K562 (cell line): ENCODE results near the gene MED19. TPM values are rescaled to one million over a fixed set of nuclear protein-coding genes. Genes with fewer than 3 reads are reported as not detected.
A peak's percentile ranks its signal among the peaks of the same experiment; 100 is the strongest.

Experiments used
- ELF4 ChIP-seq: fragments of 450-650 bp; formaldehyde crosslinking; IDR thresholded peaks from 2 replicates; pipeline ENCODE4 v1.4.0; 2022; ENCODE audit warnings: missing genetic modification characterization
- ERF ChIP-seq: fragments of 450-650 bp; formaldehyde crosslinking; IDR thresholded peaks from 2 replicates; pipeline ENCODE4 v1.4.0; 2020; ENCODE audit warnings: mild to moderate bottlenecking, mixed read lengths
- IFI16 ChIP-seq: fragments of 250-450 bp; sonication (Bioruptor Pico); IDR thresholded peaks from 2 replicates; pipeline ENCODE4 v2.1.2; 2022; ENCODE audit warnings: mild to moderate bottlenecking, inconsistent platforms
- MAFF ChIP-seq: IDR thresholded peaks from 2 replicates; pipeline ENCODE4 v1.6.1; 2012; ENCODE audit warnings: low read length, improper control_type of control experiment
- MECOM ChIP-seq: fragments of 250-450 bp; sonication (Bioruptor Pico); IDR thresholded peaks from 2 replicates; pipeline ENCODE4 v1.8.0; 2022; ENCODE audit warnings: inconsistent platforms
- MTA3 ChIP-seq: fragments of 450-650 bp; formaldehyde crosslinking; IDR thresholded peaks from 2 replicates; pipeline ENCODE4 v1.6.1; 2017; ENCODE audit warnings: mild to moderate bottlenecking, borderline replicate concordance
- NFE2 ChIP-seq: IDR thresholded peaks from 2 replicates; pipeline ENCODE4 v1.6.1; 2014; ENCODE audit warnings: antibody characterized with exemption, low read depth
- NR4A1 ChIP-seq, 2 experiments: fragments of 250-450 bp in 1 of 2; fragments of 450-650 bp in 1 of 2; sonication (Bioruptor Pico) in 1 of 2; IDR thresholded peaks; 2 replicates each; pipeline versions ENCODE4 v1.4.0 to v1.6.1; 2016 to 2020; ENCODE audit warnings: mild to moderate bottlenecking in 2 of 2, missing compliant biosample characterization in 1 of 2, missing genetic modification characterization in 1 of 2, moderate library complexity in 1 of 2
- POLR2AphosphoS5 ChIP-seq: IDR thresholded peaks from 2 replicates; pipeline ENCODE4 v1.6.1; 2011; ENCODE audit warnings: mild to moderate bottlenecking, low read depth, low read length, moderate library complexity; ENCODE audit not compliant: control insufficient read depth, insufficient read depth
- POLR3A ChIP-seq: IDR thresholded peaks from 2 replicates; pipeline ENCODE4 v1.6.1; 2011; ENCODE audit warnings: borderline replicate concordance, mild to moderate bottlenecking, moderate library complexity; ENCODE audit not compliant: insufficient read length, insufficient read depth; ENCODE audit errors: extremely low read depth
- RBM15 ChIP-seq: fragments of 200-400 bp; formaldehyde crosslinking; IDR thresholded peaks from 2 replicates; pipeline ENCODE4 v1.6.1; 2018; ENCODE audit warnings: mild to moderate bottlenecking, low read length, moderate library complexity; ENCODE audit not compliant: insufficient read depth
- SAP30 ChIP-seq: fragments of 200-600 bp; sonication (generic); IDR thresholded peaks from 2 replicates; pipeline ENCODE4 v1.6.1; 2012; ENCODE audit warnings: borderline replicate concordance, low read depth, mild to moderate bottlenecking, moderate library complexity, low read length, control low read depth, inconsistent platforms; ENCODE audit not compliant: insufficient read depth, poor library complexity, severe bottlenecking
- TAF15 ChIP-seq: fragments of 200-400 bp; formaldehyde crosslinking; IDR thresholded peaks from 2 replicates; pipeline ENCODE4 v1.6.1; 2017; ENCODE audit warnings: mild to moderate bottlenecking, low read depth, low read length, moderate library complexity
- TAL1 ChIP-seq: fragments of 450-650 bp; IDR thresholded peaks from 2 replicates; pipeline ENCODE4 v1.6.1; 2016; ENCODE audit warnings: mild to moderate bottlenecking
- TSC22D4 ChIP-seq: fragments of 450-650 bp; IDR thresholded peaks from 2 replicates; pipeline ENCODE4 v1.6.1; 2016; ENCODE audit warnings: missing genetic modification characterization, missing biosample characterization, control low read depth
- ZC3H8 ChIP-seq: fragments of 450-650 bp; IDR thresholded peaks from 2 replicates; pipeline ENCODE4 v1.6.1; 2017
- ZNF174 ChIP-seq: fragments of 250-450 bp; sonication (Bioruptor Pico); IDR thresholded peaks from 2 replicates; pipeline ENCODE4 v1.4.0; 2020; ENCODE audit warnings: mild to moderate bottlenecking
- ZNF212 ChIP-seq: fragments of 450-650 bp; formaldehyde crosslinking; IDR thresholded peaks from 2 replicates; pipeline ENCODE4 v1.4.0; 2020; ENCODE audit warnings: mild to moderate bottlenecking
- polyA plus RNA-seq, 8 experiments: library from polyadenylated mRNA; depleted of rRNA in 4 of 8; stranded (reverse) in 5 of 8; unstranded in 3 of 8; fragments of >200 nt; fragmentation: Nextera tagmentation in 2 of 8; fragmentation: Illumina TruSeq in 1 of 8; extraction: Ambion mirVana in 2 of 8; extraction: Trizol in 1 of 8; gene quantifications; 2 replicates each; pipeline versions ENCODE4 v1.2.1 to v1.2.3, GENCODE V29; 2011 to 2014; ENCODE audit warnings: inconsistent platforms in 1 of 8, missing spikeins in 1 of 8
- total RNA-seq, 7 experiments: library from RNA; depleted of rRNA in 6 of 7; stranded (reverse); fragments of >200 nt in 6 of 7; fragmentation: Illumina TruSeq in 2 of 7; extraction: Trizol in 2 of 7; gene quantifications; 2 replicates each; pipeline versions ENCODE4 v1.2.1 to v1.2.3, GENCODE V29; 2011 to 2021; ENCODE audit warnings: low replicate concordance in 1 of 7
- TF ChIP-seq, protein P1 (sequence below): fragments of 450-650 bp; conservative IDR thresholded peaks from 2 replicates; pipeline ENCODE4 v1.6.1; 2016; ENCODE audit warnings: missing genetic modification characterization, low read depth, mild to moderate bottlenecking, missing compliant biosample characterization, moderate library complexity
- TF ChIP-seq, protein P2 (sequence below): fragments of 450-650 bp; formaldehyde crosslinking; IDR thresholded peaks from 2 replicates; pipeline ENCODE4 v1.4.0; 2020; ENCODE audit warnings: mild to moderate bottlenecking
- TF ChIP-seq, protein P3 (sequence below): fragments of 250-450 bp; sonication (Bioruptor Pico); IDR thresholded peaks from 2 replicates; pipeline ENCODE4 v1.9.0; 2021; ENCODE audit warnings: mild to moderate bottlenecking
- TF ChIP-seq, protein P4 (sequence below): conservative IDR thresholded peaks from 2 replicates; pipeline ENCODE4 v1.6.1; 2011; ENCODE audit warnings: low read depth, mild to moderate bottlenecking, low read length; ENCODE audit not compliant: control insufficient read depth
- TF ChIP-seq, protein P5 (sequence below): fragments of 250-450 bp; sonication (Bioruptor Pico); IDR thresholded peaks from 2 replicates; pipeline ENCODE4 v1.6.1; 2021; ENCODE audit warnings: mild to moderate bottlenecking

Gene MED19
- total and polyA plus RNA-seq, 9 of the 15 experiments (the other 6 are each of a cell fraction or from before 2014, with no cell fraction given): 7.3 to 23.5 (median 15.0) TPM

DNA sequence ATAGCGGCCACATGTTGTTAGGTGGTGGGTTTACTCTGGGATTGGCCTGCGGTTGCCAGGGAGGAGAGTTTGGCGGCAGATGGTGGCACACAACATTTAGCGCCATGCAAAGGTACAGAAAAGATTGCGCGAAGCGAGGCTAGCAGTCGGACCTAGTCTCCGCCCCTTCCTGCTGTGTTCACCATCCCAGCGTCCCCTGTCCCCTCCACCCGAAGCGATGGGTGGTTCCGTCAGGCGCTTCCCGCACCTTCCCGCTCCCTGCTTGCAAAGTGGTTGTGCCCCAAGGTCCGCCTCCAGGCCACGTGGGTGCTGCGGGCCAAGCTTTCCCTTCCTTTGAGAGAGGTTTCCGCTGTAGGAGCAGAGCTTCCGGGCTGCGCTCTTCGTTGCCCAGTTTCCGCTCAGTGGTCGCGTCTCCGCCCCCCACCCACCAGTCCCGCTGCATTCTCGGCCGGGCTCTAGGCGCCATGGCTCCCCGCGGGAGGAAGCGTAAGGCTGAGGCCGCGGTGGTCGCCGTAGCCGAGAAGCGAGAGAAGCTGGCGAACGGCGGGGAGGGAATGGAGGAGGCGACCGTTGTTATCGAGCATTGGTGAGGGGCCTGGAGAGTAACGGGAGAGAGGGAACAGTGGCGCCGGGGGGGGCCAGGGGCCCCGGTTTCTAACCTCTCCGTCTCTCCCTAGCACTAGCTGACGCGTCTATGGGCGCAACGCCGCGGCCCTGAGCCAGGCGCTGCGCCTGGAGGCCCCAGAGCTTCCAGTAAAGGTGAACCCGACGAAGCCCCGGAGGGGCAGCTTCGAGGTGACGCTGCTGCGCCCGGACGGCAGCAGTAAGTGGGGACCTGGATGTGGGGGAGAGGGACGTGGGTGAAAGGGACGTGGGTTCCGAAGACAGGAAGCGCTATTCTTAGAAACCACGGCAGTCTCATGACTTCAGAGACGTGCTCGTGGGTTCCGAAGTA lies 29.4 kb upstream of the MED19 start, which contains the start of gene SELENOH (continued):
- TF ChIP-seq MAFF: no peak; the same call in 1 of the 2 replicates
- peak; percentile 20 for TF ChIP-seq POLR3A
- TF ChIP-seq ELF4 (CRISPR knock-in tag): peak; percentile 28; the same call in 1 of the 2 replicates
- TF ChIP-seq RBM15: no peak
- TF ChIP-seq TAL1: no peak
- no peak for TF ChIP-seq TSC22D4 (tag)
- TF ChIP-seq POLR2AphosphoS5: peak; percentile 92
- TF ChIP-seq ERF: no peak; the same call in none of the 2 replicates
- no peak; the same call in 1 of the 2 replicates for TF ChIP-seq TAF15
- no peak; the same call in 1 of the 2 replicates for TF ChIP-seq NR4A1 (CRISPR knock-in tag; IDR thresholded peaks at IDR 0.05)
- TF ChIP-seq NR4A1 (tag; IDR thresholded peaks at IDR 0.05): peak; percentile 31; the same call in 1 of the 2 replicates
- TF ChIP-seq ZNF174: no peak
- TF ChIP-seq, protein P1, sequence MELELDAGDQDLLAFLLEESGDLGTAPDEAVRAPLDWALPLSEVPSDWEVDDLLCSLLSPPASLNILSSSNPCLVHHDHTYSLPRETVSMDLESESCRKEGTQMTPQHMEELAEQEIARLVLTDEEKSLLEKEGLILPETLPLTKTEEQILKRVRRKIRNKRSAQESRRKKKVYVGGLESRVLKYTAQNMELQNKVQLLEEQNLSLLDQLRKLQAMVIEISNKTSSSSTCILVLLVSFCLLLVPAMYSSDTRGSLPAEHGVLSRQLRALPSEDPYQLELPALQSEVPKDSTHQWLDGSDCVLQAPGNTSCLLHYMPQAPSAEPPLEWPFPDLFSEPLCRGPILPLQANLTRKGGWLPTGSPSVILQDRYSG (tag): 0 out of 2 replicates have a peak, but pooled peaks have one; percentile 25
- peak; percentile 93 for TF ChIP-seq MTA3
- TF ChIP-seq, protein P2, sequence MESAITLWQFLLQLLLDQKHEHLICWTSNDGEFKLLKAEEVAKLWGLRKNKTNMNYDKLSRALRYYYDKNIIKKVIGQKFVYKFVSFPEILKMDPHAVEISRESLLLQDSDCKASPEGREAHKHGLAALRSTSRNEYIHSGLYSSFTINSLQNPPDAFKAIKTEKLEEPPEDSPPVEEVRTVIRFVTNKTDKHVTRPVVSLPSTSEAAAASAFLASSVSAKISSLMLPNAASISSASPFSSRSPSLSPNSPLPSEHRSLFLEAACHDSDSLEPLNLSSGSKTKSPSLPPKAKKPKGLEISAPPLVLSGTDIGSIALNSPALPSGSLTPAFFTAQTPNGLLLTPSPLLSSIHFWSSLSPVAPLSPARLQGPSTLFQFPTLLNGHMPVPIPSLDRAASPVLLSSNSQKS (CRISPR knock-in tag): no peak
- TF ChIP-seq, protein P3, sequence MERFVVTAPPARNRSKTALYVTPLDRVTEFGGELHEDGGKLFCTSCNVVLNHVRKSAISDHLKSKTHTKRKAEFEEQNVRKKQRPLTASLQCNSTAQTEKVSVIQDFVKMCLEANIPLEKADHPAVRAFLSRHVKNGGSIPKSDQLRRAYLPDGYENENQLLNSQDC: peak; percentile 65
- TF ChIP-seq, protein P4, sequence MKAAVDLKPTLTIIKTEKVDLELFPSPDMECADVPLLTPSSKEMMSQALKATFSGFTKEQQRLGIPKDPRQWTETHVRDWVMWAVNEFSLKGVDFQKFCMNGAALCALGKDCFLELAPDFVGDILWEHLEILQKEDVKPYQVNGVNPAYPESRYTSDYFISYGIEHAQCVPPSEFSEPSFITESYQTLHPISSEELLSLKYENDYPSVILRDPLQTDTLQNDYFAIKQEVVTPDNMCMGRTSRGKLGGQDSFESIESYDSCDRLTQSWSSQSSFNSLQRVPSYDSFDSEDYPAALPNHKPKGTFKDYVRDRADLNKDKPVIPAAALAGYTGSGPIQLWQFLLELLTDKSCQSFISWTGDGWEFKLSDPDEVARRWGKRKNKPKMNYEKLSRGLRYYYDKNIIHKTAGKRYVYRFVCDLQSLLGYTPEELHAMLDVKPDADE: peak; percentile 96
- TF ChIP-seq, protein P5, sequence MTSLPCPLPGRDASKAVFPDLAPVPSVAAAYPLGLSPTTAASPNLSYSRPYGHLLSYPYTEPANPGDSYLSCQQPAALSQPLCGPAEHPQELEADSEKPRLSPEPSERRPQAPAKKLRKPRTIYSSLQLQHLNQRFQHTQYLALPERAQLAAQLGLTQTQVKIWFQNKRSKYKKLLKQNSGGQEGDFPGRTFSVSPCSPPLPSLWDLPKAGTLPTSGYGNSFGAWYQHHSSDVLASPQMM (CRISPR knock-in tag): 0 out of 2 replicates have a peak, but pooled peaks have one; percentile 41
- no peak for TF ChIP-seq ZC3H8
- TF ChIP-seq ZNF212 (CRISPR knock-in tag): no peak
- peak; percentile 74 for TF ChIP-seq SAP30
- TF ChIP-seq IFI16 (CRISPR knock-in tag): no peak
- TF ChIP-seq NFE2: peak; percentile 46; the same call in 1 of the 2 replicates
- TF ChIP-seq MECOM: no peak
